IMR-90 (cell line): ENCODE measurements around the gene ANO1. TPM values are rescaled to one million over a fixed set of nuclear protein-coding genes. Genes with fewer than 3 reads are reported as not detected.

Experiments
- ATAC-seq: fragments of 200-7000 bp; cut with Tn5 transposase; 2 replicates; pipeline ENCODE4 v1.9.1; 2020; ENCODE audit warnings: low read depth, mild to moderate bottlenecking, moderate library complexity
- BruUV-seq: library from RNA; stranded (reverse); fragments of 400-500 nt; replicated peaks from 2 replicates; lab custom pipeline; 2021; lab: Mats Ljungman, UMichigan
- CTCF ChIA-PET: fragments of 300-600 bp; formaldehyde crosslinking; extraction: SDS; loops from one replicate; lab custom pipeline; 2021; ENCODE audit warnings: antibody characterized with exemption; lab: Yijun Ruan, JAX
- POLR2A ChIA-PET: fragments of 300-600 bp; sonication (Branson Sonifier 250); formaldehyde crosslinking; loops from one replicate; lab custom pipeline; 2022; ENCODE audit warnings: antibody characterized with exemption; ENCODE audit not compliant: unreplicated experiment; lab: Charles Lee
- DNase-seq: peaks from one replicate; pipeline ENCODE4 v3.0.0; 2013
- H2AFZ ChIP-seq: replicated peaks from 2 replicates; pipeline ENCODE3; 2013; ENCODE audit warnings: low read length, mild to moderate bottlenecking; ENCODE audit not compliant: poor library complexity
- H2AK5ac ChIP-seq: 2 replicates; pipeline ENCODE4 v1.6.1; 2013; ENCODE audit warnings: low read depth, low read length, inconsistent platforms
- H2AK9ac ChIP-seq: replicated peaks from 2 replicates; pipeline ENCODE3; 2013; ENCODE audit warnings: mild to moderate bottlenecking, low read depth, low read length, moderate library complexity; ENCODE audit not compliant: poor library complexity
- H2BK120ac ChIP-seq: 2 replicates; pipeline ENCODE4 v1.6.1; 2013; ENCODE audit warnings: low read depth, low read length, inconsistent platforms
- H2BK15ac ChIP-seq: 3 replicates; pipeline ENCODE4 v1.6.1; 2013; ENCODE audit warnings: low read depth, low read length, inconsistent platforms
- H2BK20ac ChIP-seq: 2 replicates; pipeline ENCODE4 v1.6.1; 2013; ENCODE audit warnings: low read depth, mild to moderate bottlenecking, inconsistent platforms, low read length, moderate library complexity
- H2BK5ac ChIP-seq: 2 replicates; pipeline ENCODE4 v1.6.1; 2013; ENCODE audit warnings: mild to moderate bottlenecking, low read depth, low read length, inconsistent platforms; ENCODE audit not compliant: poor library complexity, severe bottlenecking
- H3K14ac ChIP-seq: replicated peaks from 2 replicates; pipeline ENCODE4 v1.6.1; 2013; ENCODE audit warnings: low read depth, low read length, inconsistent platforms
- H3K18ac ChIP-seq: 2 replicates; pipeline ENCODE4 v1.6.1; 2013; ENCODE audit warnings: low read depth, low read length, control low read depth
- H3K23ac ChIP-seq: 2 replicates; pipeline ENCODE4 v1.6.1; 2013; ENCODE audit warnings: low read depth, low read length, inconsistent platforms
- H3K27ac ChIP-seq: 2 replicates; pipeline ENCODE4 v1.5.1; 2013; ENCODE audit warnings: mild to moderate bottlenecking, control low read depth, low read length; ENCODE audit not compliant: insufficient read depth
- H3K27me3 ChIP-seq: 2 replicates; pipeline ENCODE4 v1.6.1; 2013; ENCODE audit warnings: low read length; ENCODE audit not compliant: control insufficient read depth, insufficient read depth
- H3K36me3 ChIP-seq: 2 replicates; pipeline ENCODE4 v1.6.1; 2013; ENCODE audit warnings: low read length, mixed read lengths; ENCODE audit not compliant: control insufficient read depth, insufficient read depth
- H3K4ac ChIP-seq: 2 replicates; pipeline ENCODE4 v1.6.1; 2013; ENCODE audit warnings: low read depth, low read length, inconsistent platforms
- H3K4me1 ChIP-seq: 2 replicates; pipeline ENCODE4 v1.6.1; 2013; ENCODE audit warnings: low read length, mixed read lengths; ENCODE audit not compliant: control insufficient read depth, insufficient read depth
- H3K4me2 ChIP-seq: 2 replicates; pipeline ENCODE4 v1.6.1; 2013; ENCODE audit warnings: low read depth, mild to moderate bottlenecking, control low read depth, low read length, moderate library complexity
- H3K4me3 ChIP-seq: 2 replicates; pipeline ENCODE4 v1.5.1; 2013; ENCODE audit warnings: low read depth, mild to moderate bottlenecking, control low read depth, low read length, moderate library complexity; ENCODE audit not compliant: insufficient read depth
- H3K56ac ChIP-seq: 2 replicates; pipeline ENCODE4 v1.6.1; 2013; ENCODE audit warnings: low read length, inconsistent platforms; ENCODE audit not compliant: insufficient read depth; ENCODE audit errors: extremely low read depth
- H3K79me1 ChIP-seq, 2 experiments: 2 replicates each; pipeline ENCODE4 v1.6.1; 2013; ENCODE audit warnings: low read length in 2 of 2, inconsistent platforms in 1 of 2, low read depth in 1 of 2
- H3K9ac ChIP-seq: 2 replicates; pipeline ENCODE4 v1.6.1; 2013; ENCODE audit warnings: low read depth, low read length, control low read depth
- H3K9me1 ChIP-seq: 2 replicates; pipeline ENCODE4 v1.6.1; 2013; ENCODE audit warnings: low read length, inconsistent platforms; ENCODE audit not compliant: insufficient read depth
- H3K9me3 ChIP-seq: 2 replicates; pipeline ENCODE4 v1.6.1; 2013; ENCODE audit warnings: low read length; ENCODE audit not compliant: control insufficient read depth, insufficient read depth
- H4K20me1 ChIP-seq: 2 replicates; pipeline ENCODE4 v1.6.1; 2013; ENCODE audit warnings: low read length, inconsistent platforms; ENCODE audit not compliant: insufficient read depth
- H4K5ac ChIP-seq: 2 replicates; pipeline ENCODE4 v1.6.1; 2013; ENCODE audit warnings: mild to moderate bottlenecking, low read depth, low read length, control low read depth
- H4K8ac ChIP-seq, 2 experiments: 2 replicates each; pipeline ENCODE4 v1.6.1; 2013; ENCODE audit warnings: low read depth in 2 of 2, low read length in 2 of 2, control low read depth in 1 of 2, inconsistent platforms in 1 of 2
- H4K91ac ChIP-seq: 2 replicates; pipeline ENCODE4 v1.6.1; 2013; ENCODE audit warnings: low read depth, low read length, inconsistent platforms; ENCODE audit not compliant: insufficient read depth
- BHLHE40 ChIP-seq: fragments of 150-350 bp; IDR thresholded peaks from 2 replicates; pipeline ENCODE4 v1.6.1; 2016; ENCODE audit warnings: mild to moderate bottlenecking, low read depth, low read length
- MAFK ChIP-seq: IDR thresholded peaks from 2 replicates; pipeline ENCODE4 v1.6.1; 2012; ENCODE audit warnings: low read depth, low read length, improper control_type of control experiment
- MAZ ChIP-seq: IDR thresholded peaks from 2 replicates; pipeline ENCODE4 v1.6.1; 2012; ENCODE audit warnings: low read depth, mild to moderate bottlenecking, low read length, improper control_type of control experiment, moderate library complexity, borderline replicate concordance
- MXI1 ChIP-seq: IDR thresholded peaks from 2 replicates; pipeline ENCODE4 v1.6.1; 2012; ENCODE audit warnings: low read depth, mild to moderate bottlenecking, low read length, moderate library complexity, borderline replicate concordance
- NFE2L2 ChIP-seq: fragments of 150-350 bp; IDR thresholded peaks from 2 replicates; pipeline ENCODE4 v1.6.1; 2016; ENCODE audit warnings: low read depth, mild to moderate bottlenecking, low read length
- USF2 ChIP-seq: fragments of 150-350 bp; IDR thresholded peaks from 2 replicates; pipeline ENCODE4 v1.6.1; 2017; ENCODE audit warnings: mild to moderate bottlenecking, antibody characterized with exemption, low read length, low read depth
- WGBS, 2 experiments: methylation state at CpG; one replicate each; pipeline versions ENCODE4 v1.1.5 to v1.1.7; 2013; ENCODE audit warnings: missing lambda C conversion rate in 2 of 2; ENCODE audit not compliant: insufficient read length in 1 of 2; ENCODE audit errors: extremely low coverage in 2 of 2; 5-methylcytosine and 5-hydroxymethylcytosine counted together
- dilution Hi-C: fragments of 300-500 bp; cut with HindIII; formaldehyde crosslinking; loops from one replicate; pipeline ENCODE4 v1.14.3; 2018; ENCODE audit warnings: low sequenced_read_pairs; ENCODE audit not compliant: unreplicated experiment
- in situ Hi-C: fragments of 300-500 bp; cut with MboI; formaldehyde crosslinking; loops from 3 replicates; pipeline ENCODE4 v1.14.3; 2019; ENCODE audit warnings: low sequenced_read_pairs, inconsistent platforms, mixed read lengths
- intact Hi-C: fragments of 100-400 bp; cut with micrococcal nuclease; formaldehyde crosslinking; loops from 2 replicates; pipeline ENCODE4 v1.10.0; 2022
- polyA plus RNA-seq, 3 experiments: library from polyadenylated mRNA; depleted of rRNA; stranded (reverse); fragments of >200 nt; gene quantifications; 2 replicates each; pipeline ENCODE4 v1.2.3, GENCODE V29; 2012; ENCODE audit warnings: low replicate concordance in 1 of 3
- total RNA-seq: library from RNA; depleted of rRNA; stranded (reverse); fragments of >200 nt; gene quantifications from 2 replicates; pipeline ENCODE4 v1.2.3, GENCODE V29; 2012
- TF ChIP-seq, protein P1 (sequence below): conservative IDR thresholded peaks from 2 replicates; pipeline ENCODE4 v1.5.1; 2012; ENCODE audit warnings: mild to moderate bottlenecking, low read depth, low read length, improper control_type of control experiment
- TF ChIP-seq, protein P2 (sequence below): fragments of 150-350 bp; IDR thresholded peaks from 2 replicates; pipeline ENCODE4 v1.6.1; 2016; ENCODE audit warnings: low read depth, mild to moderate bottlenecking, low read length, moderate library complexity, borderline replicate concordance

The ANO1 gene
- total and polyA plus RNA-seq, 2 of the 4 experiments (the other 2 are of a cell fraction) = 4.1 to 10.7 TPM

DNA sequence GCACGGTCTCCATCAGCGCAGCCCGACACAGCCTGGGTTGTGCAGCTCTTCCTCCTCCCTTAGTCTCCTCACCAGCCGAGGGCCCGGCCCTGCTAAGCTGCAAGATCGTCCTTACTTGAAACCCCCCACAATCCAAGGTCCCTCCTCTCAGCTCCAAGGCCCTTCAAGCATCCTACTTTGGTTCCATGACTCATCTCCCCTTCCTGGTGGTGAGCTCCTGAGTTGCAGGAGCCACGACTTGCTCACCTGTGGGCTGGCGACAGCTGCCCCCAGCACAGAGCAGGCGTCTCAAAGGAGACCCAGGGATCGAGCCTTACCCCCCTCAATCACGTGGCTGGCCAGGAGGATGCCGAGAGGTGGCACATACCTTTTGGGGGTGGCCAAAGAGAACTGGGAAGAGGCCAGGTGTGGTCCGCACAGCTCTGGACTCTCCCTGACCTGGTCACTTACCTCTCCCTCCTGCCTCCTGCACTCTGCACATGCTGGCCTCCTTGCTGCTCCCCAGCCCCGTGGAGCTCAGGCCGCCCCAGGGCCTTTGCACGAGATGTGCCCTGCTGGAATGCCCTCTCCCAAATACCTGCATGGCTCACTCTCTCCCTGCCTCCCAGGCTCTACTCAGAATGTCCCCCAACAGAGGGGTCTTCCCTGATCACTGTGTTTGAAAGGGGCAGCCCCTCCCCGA, 89.7 kb downstream of the ANO1 start:
- Histone ChIP-seq H3K4me3 (no peak overlapping the region), H2BK20ac (no peak overlapping the region), H2BK120ac (no peak overlapping the region), H3K9ac (no peak overlapping the region), H3K9me1 (no peaks in the 10 kb centered on the region), H2AK5ac (no peak overlapping the region), H2AFZ (no peak overlapping the region), H3K4me1 (no peaks in the 10 kb centered on the region), H3K9me3 (no peaks in the 10 kb centered on the region), H4K20me1 (no peaks in the 10 kb centered on the region), H4K8ac (no peak overlapping the region), H4K91ac (no peak overlapping the region), H2BK5ac (no peak overlapping the region), H3K4ac (no peak overlapping the region), H2AK9ac (peak overlapping the region; percentile 28), H3K14ac (no peak overlapping the region), H3K4me2 (no peak overlapping the region), H3K23ac (no peak overlapping the region), H3K27me3 (no peaks in the 10 kb centered on the region), H2BK15ac (no peak overlapping the region), H4K5ac (no peak overlapping the region), H3K27ac (no peak overlapping the region), H3K79me1 (no peaks in the 10 kb centered on the region), H3K18ac (no peak overlapping the region), H3K36me3 (peaks cover 24% of the 10 kb centered on the region; the same call in 1 of the 2 replicates), H3K56ac (no peak overlapping the region)
- CTCF ChIA-PET = no interaction called here
- dilution Hi-C loops (loop anchor here (25.0 kb wide), 1 partner anchor 256 kb away; no protein-coding TSS in a partner anchor), in situ Hi-C loops (no loop called here), intact Hi-C loops (no loop called here)
- DNase-seq = no peak
- TF ChIP-seq MXI1 (no peak), MAZ (no peak), MAFK (no peak), USF2 (no peak), NFE2L2 (no peak), BHLHE40 (no peak)
- TF ChIP-seq, protein P1, sequence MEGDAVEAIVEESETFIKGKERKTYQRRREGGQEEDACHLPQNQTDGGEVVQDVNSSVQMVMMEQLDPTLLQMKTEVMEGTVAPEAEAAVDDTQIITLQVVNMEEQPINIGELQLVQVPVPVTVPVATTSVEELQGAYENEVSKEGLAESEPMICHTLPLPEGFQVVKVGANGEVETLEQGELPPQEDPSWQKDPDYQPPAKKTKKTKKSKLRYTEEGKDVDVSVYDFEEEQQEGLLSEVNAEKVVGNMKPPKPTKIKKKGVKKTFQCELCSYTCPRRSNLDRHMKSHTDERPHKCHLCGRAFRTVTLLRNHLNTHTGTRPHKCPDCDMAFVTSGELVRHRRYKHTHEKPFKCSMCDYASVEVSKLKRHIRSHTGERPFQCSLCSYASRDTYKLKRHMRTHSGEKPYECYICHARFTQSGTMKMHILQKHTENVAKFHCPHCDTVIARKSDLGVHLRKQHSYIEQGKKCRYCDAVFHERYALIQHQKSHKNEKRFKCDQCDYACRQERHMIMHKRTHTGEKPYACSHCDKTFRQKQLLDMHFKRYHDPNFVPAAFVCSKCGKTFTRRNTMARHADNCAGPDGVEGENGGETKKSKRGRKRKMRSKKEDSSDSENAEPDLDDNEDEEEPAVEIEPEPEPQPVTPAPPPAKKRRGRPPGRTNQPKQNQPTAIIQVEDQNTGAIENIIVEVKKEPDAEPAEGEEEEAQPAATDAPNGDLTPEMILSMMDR = no peak
- TF ChIP-seq, protein P2, sequence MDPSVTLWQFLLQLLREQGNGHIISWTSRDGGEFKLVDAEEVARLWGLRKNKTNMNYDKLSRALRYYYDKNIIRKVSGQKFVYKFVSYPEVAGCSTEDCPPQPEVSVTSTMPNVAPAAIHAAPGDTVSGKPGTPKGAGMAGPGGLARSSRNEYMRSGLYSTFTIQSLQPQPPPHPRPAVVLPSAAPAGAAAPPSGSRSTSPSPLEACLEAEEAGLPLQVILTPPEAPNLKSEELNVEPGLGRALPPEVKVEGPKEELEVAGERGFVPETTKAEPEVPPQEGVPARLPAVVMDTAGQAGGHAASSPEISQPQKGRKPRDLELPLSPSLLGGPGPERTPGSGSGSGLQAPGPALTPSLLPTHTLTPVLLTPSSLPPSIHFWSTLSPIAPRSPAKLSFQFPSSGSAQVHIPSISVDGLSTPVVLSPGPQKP = no peak
- BruUV-seq = no TSS peak
- POLR2A ChIA-PET = no interaction called here
- ATAC-seq = no peak
- WGBS, 2 experiments = 90% methylated on average over 2 of the region's 17 CpGs; no CpG with 5 or more reads in 1 of the 2 experiments
